ENCODE data around the gene WDR49. TPM values are rescaled to one million over a fixed set of nuclear protein-coding genes. Genes with fewer than 3 reads are reported as not detected.

WDR49 gene
- total RNA-seq, 4 donors from 2014 or later, result not detected

DNA sequence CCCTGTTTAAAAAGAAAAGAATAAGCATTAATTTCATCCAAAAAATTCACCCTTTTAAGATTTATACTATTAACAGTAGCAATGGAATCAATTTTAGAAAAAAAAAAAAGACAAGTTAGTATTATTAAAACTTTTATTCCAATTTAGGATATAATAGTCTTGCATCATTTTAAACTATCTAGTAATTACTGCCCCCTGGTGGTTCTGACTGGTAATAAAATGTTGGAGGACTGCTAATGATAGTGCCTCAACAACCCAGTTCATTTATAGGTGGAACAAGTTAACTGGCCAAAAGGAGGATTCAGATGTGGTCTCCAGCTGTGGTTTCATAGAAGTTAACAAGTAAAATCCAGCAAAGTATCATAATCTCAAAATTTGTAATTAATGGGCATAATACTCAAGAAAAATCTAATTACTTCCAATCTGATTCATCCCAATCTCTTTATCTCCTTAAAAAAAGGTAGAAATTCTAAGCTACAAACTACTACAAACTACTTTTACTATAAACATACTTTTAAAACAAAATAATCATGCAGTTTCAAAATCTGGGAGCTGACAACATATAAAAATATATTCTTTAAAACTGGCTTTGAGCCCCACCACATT, 30.7 kb upstream of the WDR49 start:
- Histone ChIP-seq H3K4me1 (no peaks in the 10 kb centered on the region), H3K27me3 (no peaks in the 10 kb centered on the region), H3K9me3 (no peaks in the 10 kb centered on the region), H3K36me3 (peaks cover 33% of the 10 kb centered on the region), H3K27ac (no peak overlapping the region), H3K4me3 (no peak overlapping the region)
- TF ChIP-seq EP300 (IDR thresholded peaks at IDR 0.05), result no peak
- TF ChIP-seq, protein P1, sequence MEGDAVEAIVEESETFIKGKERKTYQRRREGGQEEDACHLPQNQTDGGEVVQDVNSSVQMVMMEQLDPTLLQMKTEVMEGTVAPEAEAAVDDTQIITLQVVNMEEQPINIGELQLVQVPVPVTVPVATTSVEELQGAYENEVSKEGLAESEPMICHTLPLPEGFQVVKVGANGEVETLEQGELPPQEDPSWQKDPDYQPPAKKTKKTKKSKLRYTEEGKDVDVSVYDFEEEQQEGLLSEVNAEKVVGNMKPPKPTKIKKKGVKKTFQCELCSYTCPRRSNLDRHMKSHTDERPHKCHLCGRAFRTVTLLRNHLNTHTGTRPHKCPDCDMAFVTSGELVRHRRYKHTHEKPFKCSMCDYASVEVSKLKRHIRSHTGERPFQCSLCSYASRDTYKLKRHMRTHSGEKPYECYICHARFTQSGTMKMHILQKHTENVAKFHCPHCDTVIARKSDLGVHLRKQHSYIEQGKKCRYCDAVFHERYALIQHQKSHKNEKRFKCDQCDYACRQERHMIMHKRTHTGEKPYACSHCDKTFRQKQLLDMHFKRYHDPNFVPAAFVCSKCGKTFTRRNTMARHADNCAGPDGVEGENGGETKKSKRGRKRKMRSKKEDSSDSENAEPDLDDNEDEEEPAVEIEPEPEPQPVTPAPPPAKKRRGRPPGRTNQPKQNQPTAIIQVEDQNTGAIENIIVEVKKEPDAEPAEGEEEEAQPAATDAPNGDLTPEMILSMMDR (IDR thresholded peaks at IDR 0.05), result peak; percentile 31 to 60
- DNase-seq (ENCODE audit: low spot score in 2 of 2), result no peak

DNA sequence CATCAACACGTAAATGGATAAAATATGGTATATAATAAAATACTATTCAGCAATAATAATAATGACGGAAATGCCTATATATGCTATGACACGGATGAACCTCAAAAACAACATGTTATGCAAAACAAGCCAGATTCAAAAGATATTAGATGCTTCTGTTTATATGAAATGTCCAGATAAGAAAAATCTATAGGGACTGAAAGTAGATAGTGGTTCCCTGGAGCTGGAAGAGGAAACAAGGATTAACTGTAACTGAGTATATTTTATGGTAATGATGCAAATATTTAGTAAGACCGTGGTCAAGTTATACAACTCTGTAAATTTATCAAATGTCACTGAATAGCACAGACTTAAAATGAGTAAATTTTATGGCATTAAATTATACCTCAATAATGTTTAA, 25.8 kb upstream of the WDR49 start:
- TF ChIP-seq POLR2AphosphoS5 (IDR thresholded peaks at IDR 0.05) (no peak), EP300 (IDR thresholded peaks at IDR 0.05) (no peak), POLR2A (IDR thresholded peaks at IDR 0.05) (no peak)
- TF ChIP-seq, protein P1 (IDR thresholded peaks at IDR 0.05), result no peak
- H3K9me3 ChIP-seq, result peaks cover 10% of the 10 kb centered on the region
- DNase-seq (ENCODE audit: low spot score in 2 of 2), result no peak
- no peak overlapping the region for H3K27ac ChIP-seq
- peaks cover 45% of the 10 kb centered on the region for H3K36me3 ChIP-seq
- H3K4me1 ChIP-seq, result no peaks in the 10 kb centered on the region
- no peaks in the 10 kb centered on the region for H3K27me3 ChIP-seq
- WGBS, result 95% methylated on average over 4 of the region's 4 CpGs
- no peak overlapping the region for H3K4me3 ChIP-seq

DNA sequence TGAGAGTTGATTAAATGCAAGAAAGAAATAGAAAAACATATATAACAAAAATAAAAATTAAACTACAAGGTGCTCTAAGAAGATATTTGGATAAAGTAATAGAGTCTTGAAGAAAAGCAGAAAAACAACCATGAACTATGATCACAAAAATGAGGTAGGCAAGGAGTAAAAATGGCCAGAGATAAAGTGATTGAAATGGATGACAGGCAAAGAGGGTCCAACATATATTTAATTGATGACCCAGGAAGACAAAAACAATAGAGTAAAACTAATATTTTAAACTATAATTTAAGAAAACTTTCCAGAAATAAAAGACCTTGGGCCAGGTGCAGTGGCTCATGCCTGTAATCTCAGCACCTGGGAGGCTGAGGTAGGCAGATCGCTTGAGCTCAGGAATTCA, 22.1 kb upstream of the WDR49 start:
- WGBS, result 92% methylated on average over 1 of the region's 1 CpG
- H3K36me3 ChIP-seq, result peaks cover 40% of the 10 kb centered on the region

DNA sequence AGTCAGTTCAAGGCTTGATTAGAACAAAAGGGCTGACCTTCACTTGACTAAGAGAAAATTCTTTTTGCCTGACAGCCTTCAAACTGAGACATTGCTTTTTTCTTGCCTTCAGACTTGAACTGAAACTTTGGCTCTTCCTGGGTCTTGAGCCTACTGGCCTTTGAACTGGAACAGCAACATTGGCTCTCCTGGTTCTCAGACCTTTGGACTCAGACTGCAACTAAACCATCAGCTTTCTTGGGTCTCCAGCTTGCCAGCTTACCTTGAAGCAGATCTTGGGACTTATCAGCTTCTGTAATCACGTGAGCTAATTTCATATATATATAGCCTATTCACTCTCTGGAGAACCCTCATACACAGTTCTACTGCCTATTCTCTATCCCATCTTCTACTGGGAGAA, 19.5 kb upstream of the WDR49 start:
- TF ChIP-seq POLR2AphosphoS5 (IDR thresholded peaks at IDR 0.05) (no peak), EP300 (IDR thresholded peaks at IDR 0.05) (no peak), POLR2A (IDR thresholded peaks at IDR 0.05) (no peak)
- TF ChIP-seq, protein P1 (IDR thresholded peaks at IDR 0.05), result no peak
- no peak overlapping the region for H3K4me3 ChIP-seq
- 86% methylated on average over 1 of the region's 1 CpG for WGBS
- no peak for DNase-seq (ENCODE audit: low spot score in 2 of 2)
- H3K36me3 ChIP-seq, result peaks cover 43% of the 10 kb centered on the region
- no peak overlapping the region for H3K27ac ChIP-seq
- peaks cover 10% of the 10 kb centered on the region for H3K9me3 ChIP-seq
- H3K4me1 ChIP-seq, result no peaks in the 10 kb centered on the region
- no peaks in the 10 kb centered on the region for H3K27me3 ChIP-seq

More for the DNA sequence above, 22.1 kb upstream of the WDR49 start:
- peaks cover 10% of the 10 kb centered on the region for H3K9me3 ChIP-seq
- no peaks in the 10 kb centered on the region for H3K4me1 ChIP-seq
- no peak overlapping the region for H3K27ac ChIP-seq
- H3K4me3 ChIP-seq, result no peak overlapping the region
- H3K27me3 ChIP-seq, result no peaks in the 10 kb centered on the region
- DNase-seq (ENCODE audit: low spot score in 2 of 2), result no peak
- TF ChIP-seq POLR2AphosphoS5 (IDR thresholded peaks at IDR 0.05), result no peak

DNA sequence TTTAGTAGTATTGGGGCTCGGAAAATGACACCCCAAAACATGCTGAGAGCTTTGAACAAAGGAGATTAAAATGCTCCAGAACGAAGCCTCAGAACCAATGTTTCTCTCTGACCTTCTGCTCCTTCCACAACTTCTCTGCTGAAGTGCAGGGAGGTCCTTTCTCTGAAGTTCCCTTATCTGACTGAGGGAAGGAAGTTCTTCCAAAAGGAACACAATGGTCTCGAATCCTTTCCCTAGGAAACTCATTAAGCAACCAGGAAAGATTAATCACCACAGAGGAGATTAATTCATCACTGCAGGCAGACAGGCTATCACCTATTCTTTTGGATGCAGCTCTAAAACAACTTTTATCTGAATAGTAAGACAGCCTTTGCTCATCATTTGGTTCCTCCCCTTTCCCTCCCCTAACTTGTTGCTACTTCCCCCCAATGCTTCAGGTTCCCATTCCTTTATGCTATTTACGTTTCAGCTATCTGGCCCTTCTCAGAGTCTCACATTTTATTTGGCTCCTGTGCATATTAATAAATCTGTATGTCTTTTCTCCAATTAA, 18.2 kb upstream of the WDR49 start:
- Histone ChIP-seq H3K27me3 (no peaks in the 10 kb centered on the region), H3K4me1 (no peaks in the 10 kb centered on the region), H3K36me3 (peaks cover 40% of the 10 kb centered on the region), H3K27ac (no peak overlapping the region), H3K4me3 (no peak overlapping the region), H3K9me3 (peaks cover 10% of the 10 kb centered on the region)
- no peak for TF ChIP-seq POLR2AphosphoS5 (IDR thresholded peaks at IDR 0.05)
- DNase-seq (ENCODE audit: low spot score in 2 of 2), result no peak
- 87% methylated on average over 4 of the region's 4 CpGs for WGBS

DNA sequence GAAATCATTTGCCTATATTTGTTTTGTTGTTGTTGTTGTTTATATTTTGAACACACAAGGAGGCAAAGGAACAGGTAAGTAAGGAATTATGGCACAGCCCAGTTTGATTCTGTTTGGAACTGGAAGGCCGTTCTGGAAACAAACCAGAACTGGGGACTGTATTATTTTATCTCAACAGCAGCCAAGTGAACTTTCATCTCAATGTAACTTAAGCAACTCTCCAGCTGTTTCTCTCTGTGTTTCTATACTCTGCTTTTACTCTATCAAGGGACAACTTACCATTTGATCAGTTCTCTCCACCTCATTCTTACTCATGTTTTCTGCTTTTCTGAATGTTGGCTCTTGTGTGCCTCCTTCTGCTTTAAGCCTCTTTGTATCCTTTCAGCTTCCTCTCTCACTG, 16.0 kb upstream of the WDR49 start:
- Histone ChIP-seq H3K27me3 (no peaks in the 10 kb centered on the region), H3K36me3 (peaks cover 20% of the 10 kb centered on the region), H3K4me1 (no peaks in the 10 kb centered on the region), H3K27ac (no peak overlapping the region), H3K9me3 (no peaks in the 10 kb centered on the region), H3K4me3 (no peak overlapping the region)
- TF ChIP-seq POLR2A (IDR thresholded peaks at IDR 0.05) (no peak), EP300 (IDR thresholded peaks at IDR 0.05) (no peak), POLR2AphosphoS5 (IDR thresholded peaks at IDR 0.05) (no peak)
- TF ChIP-seq, protein P1 (IDR thresholded peaks at IDR 0.05), result no peak
- no peak for DNase-seq (ENCODE audit: low spot score in 2 of 2)
- WGBS, result 100% methylated on average over 1 of the region's 1 CpG

Measured in suprapubic skin (tissue), 4 donors.